ENCODE measurements around the gene RGS18. TPM values are rescaled to one million over a fixed set of nuclear protein-coding genes. Genes with fewer than 3 reads are reported as not detected.

RGS18 gene
- total RNA-seq, 2 donors from 2014 or later: 0.12 TPM; not detected in 1

DNA sequence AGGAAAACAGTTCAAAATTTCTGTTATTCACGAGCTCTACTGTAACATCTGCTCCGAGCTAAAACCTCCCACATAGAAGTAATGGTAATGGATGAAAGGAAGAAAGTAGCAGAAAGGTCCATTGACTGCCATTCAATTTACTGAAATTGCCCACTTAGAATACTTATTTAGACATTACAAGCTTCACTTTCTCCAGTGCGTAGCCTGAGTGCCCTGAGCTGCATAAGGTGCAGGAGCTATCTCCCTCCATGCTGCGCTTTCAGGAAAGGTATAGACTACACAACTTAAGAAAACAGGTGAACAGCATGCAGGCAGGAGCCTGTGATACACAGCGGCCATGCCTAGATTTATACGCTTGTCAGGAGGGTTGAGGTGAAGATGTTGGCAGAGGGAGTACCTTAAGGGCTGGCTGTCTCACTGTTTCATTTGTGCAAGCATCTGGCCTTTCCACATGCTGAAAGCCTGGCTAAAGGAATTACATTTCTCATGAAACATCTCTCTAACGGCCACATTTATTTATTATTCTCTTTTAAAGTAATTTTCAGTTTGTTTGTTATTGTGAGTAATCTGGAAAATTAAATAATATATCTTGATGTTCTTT, 74.7 kb downstream of the RGS18 start:
- Mint-ChIP-seq H3K27ac (no peak overlapping the region), H3K36me3 (ENCODE audit: insufficient read depth in 2 of 2) (no peaks in the 10 kb centered on the region), H3K4me1 (ENCODE audit: low read depth) (no peaks in the 10 kb centered on the region), H3K4me3 (no peak overlapping the region), H3K9me3 (peaks cover 0 to 1% of the 10 kb centered on the region in 2 donors), H3K27me3 (ENCODE audit: low read depth) (no peaks in the 10 kb centered on the region)
- DNase-seq: no peak
- ATAC-seq (replicated peaks in 1 of 2): no peak

DNA sequence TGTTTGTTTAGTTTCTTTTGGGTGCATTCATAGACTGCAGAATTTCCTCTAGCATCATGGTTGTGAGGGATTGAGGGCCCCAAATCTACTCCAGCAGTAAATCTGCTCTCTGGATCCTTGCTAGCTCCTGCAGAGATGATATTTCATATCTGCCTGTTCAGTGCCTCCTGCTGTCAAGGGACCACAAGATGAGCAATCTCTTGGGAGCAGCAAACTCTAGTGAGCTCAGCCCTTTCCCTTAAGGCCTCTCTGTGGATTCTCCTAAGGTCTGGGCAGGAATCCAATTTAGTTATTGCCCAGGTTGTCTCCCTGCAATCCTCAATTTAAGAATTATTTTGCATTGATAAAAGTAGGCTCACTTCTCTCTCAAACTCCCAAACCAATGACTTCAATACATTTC, 76.9 kb downstream of the RGS18 start:
- ATAC-seq (replicated peaks in 1 of 2): no peak
- Mint-ChIP-seq H3K4me1 (ENCODE audit: low read depth) (no peaks in the 10 kb centered on the region), H3K27ac (no peak overlapping the region)

More for the DNA sequence above, 76.9 kb downstream of the RGS18 start:
- H3K4me3 Mint-ChIP-seq: no peak overlapping the region
- DNase-seq: no peak
- peaks cover 0 to 1% of the 10 kb centered on the region in 2 donors for H3K9me3 Mint-ChIP-seq
- no peaks in the 10 kb centered on the region for H3K36me3 Mint-ChIP-seq (ENCODE audit: insufficient read depth in 2 of 2)
- H3K27me3 Mint-ChIP-seq (ENCODE audit: low read depth): no peaks in the 10 kb centered on the region

Other genes with a start within 250 kb of the RGS18 start
- not detected for gene RGS21, start 158.5 kb downstream of the RGS18 start, total RNA-seq